ENCODE results near the gene MRPS18A. TPM values are rescaled to one million over a fixed set of nuclear protein-coding genes. Genes with fewer than 3 reads are reported as not detected.
A peak's percentile ranks its signal among the peaks of the same experiment; 100 is the strongest.

Gene MRPS18A
- total RNA-seq, 1 donor from 2014 or later: 57.0 TPM

GRCh38 chr6:43671011-43671800 lies 16.4 kb downstream of the MRPS18A start:
- no peaks in the 10 kb centered on the region for H3K27me3 Mint-ChIP-seq
- CTCF ChIA-PET: interaction anchor here (1.7 to 7.3 kb wide), 3 partner anchors 91 to 408 kb away, joined by 5 to 99 read pairs (median 12); partner anchors contain the start of gene VEGFA
- peaks cover 18% of the 10 kb centered on the region for H3K4me1 Mint-ChIP-seq
- intact Hi-C loops (cut with micrococcal nuclease): no loop called here
- no peak for TF ChIP-seq CTCF (IDR thresholded peaks at IDR 0.05)
- peaks cover 61% of the 10 kb centered on the region for H3K36me3 Mint-ChIP-seq (ENCODE audit: low read depth)
- H3K9me3 Mint-ChIP-seq: no peaks in the 10 kb centered on the region
- no peak for DNase-seq
- H3K4me3 Mint-ChIP-seq: no peak overlapping the region
- no peak for ATAC-seq (ENCODE audit: low read depth)
- POLR2A ChIA-PET: interaction anchor here (1.3 to 1.4 kb wide), 2 partner anchors 43 to 99 kb away, joined by 4 to 5 read pairs; partner anchors contain the start of gene VEGFA
- H3K27ac Mint-ChIP-seq: no peak overlapping the region

- no peak for TF ChIP-seq CTCF (IDR thresholded peaks at IDR 0.05)
- intact Hi-C loops (cut with micrococcal nuclease): no loop called here
- Mint-ChIP-seq H3K27ac (no peak overlapping the region), H3K9me3 (no peaks in the 10 kb centered on the region), H3K36me3 (ENCODE audit: low read depth) (peaks cover 55% of the 10 kb centered on the region), H3K4me1 (peaks cover 18% of the 10 kb centered on the region), H3K27me3 (no peaks in the 10 kb centered on the region), H3K4me3 (no peak overlapping the region)
- DNase-seq (no peak), ATAC-seq (ENCODE audit: low read depth) (no peak)
- ChIA-PET CTCF (interaction anchor here (1.7 to 7.3 kb wide), 3 partner anchors 91 to 408 kb away, joined by 5 to 99 read pairs (median 12); partner anchors contain the start of gene VEGFA), POLR2A (interaction anchor here (1.0 to 1.4 kb wide), 3 partner anchors 41 to 100 kb away, joined by 3 to 5 read pairs (median 4); partner anchors contain the start of gene VEGFA)
These were observed 17.0 kb downstream of the MRPS18A start for GRCh38 chr6:43670623-43670986.

- no peak for TF ChIP-seq CTCF (IDR thresholded peaks at IDR 0.05)
- DNase-seq: no peak
- ChIA-PET CTCF (interaction anchor here (0.8 to 7.3 kb wide), 9 partner anchors 13 to 409 kb away, joined by 3 to 99 read pairs (median 4); partner anchors contain the start of gene VEGFA), POLR2A (interaction anchor here (1.0 to 1.4 kb wide), 3 partner anchors 40 to 100 kb away, joined by 3 to 5 read pairs (median 4); partner anchors contain the start of gene VEGFA)
- no peak for ATAC-seq (ENCODE audit: low read depth)
- peaks cover 18% of the 10 kb centered on the region for H3K4me1 Mint-ChIP-seq
- intact Hi-C loops (cut with micrococcal nuclease): loop anchor here (5.0 kb wide), 1 partner anchor 332 kb away; no protein-coding TSS in a partner anchor
- H3K27ac Mint-ChIP-seq: peak overlapping the region; percentile 60
- H3K9me3 Mint-ChIP-seq: no peaks in the 10 kb centered on the region
- no peaks in the 10 kb centered on the region for H3K27me3 Mint-ChIP-seq
- no peak overlapping the region for H3K4me3 Mint-ChIP-seq
- H3K36me3 Mint-ChIP-seq (ENCODE audit: low read depth): peaks cover 50% of the 10 kb centered on the region
These were observed 17.5 kb downstream of the MRPS18A start for GRCh38 chr6:43669922-43670622.

- DNase-seq (no peak), ATAC-seq (ENCODE audit: low read depth) (no peak)
- intact Hi-C loops (cut with micrococcal nuclease): loop anchor here (5.0 kb wide), 1 partner anchor 333 kb away; no protein-coding TSS in a partner anchor
- H3K27ac Mint-ChIP-seq: peak overlapping the region; percentile 30
- H3K4me1 Mint-ChIP-seq: peaks cover 18% of the 10 kb centered on the region
- H3K36me3 Mint-ChIP-seq (ENCODE audit: low read depth): peaks cover 42% of the 10 kb centered on the region
- TF ChIP-seq CTCF (IDR thresholded peaks at IDR 0.05): no peak
- H3K4me3 Mint-ChIP-seq: no peak overlapping the region
- no peaks in the 10 kb centered on the region for H3K27me3 Mint-ChIP-seq
- ChIA-PET CTCF (interaction anchor here (0.8 to 7.3 kb wide), 11 partner anchors 14 to 410 kb away, joined by 3 to 99 read pairs (median 4); partner anchors contain the start of gene VEGFA), POLR2A (interaction anchor here (0.6 to 2.7 kb wide), 3 partner anchors 45 to 63 kb away, joined by 3 to 21 read pairs (median 5); no protein-coding TSS in a partner anchor)
- no peaks in the 10 kb centered on the region for H3K9me3 Mint-ChIP-seq
These were observed 18.3 kb downstream of the MRPS18A start for GRCh38 chr6:43669050-43669921.

Measured in activated B cell treated with CpG ODN at 0.5 μM for 24 hours (primary cell).